ENCODE measurements around the gene MAP4K1. TPM values are rescaled to one million over a fixed set of nuclear protein-coding genes. Genes with fewer than 3 reads are reported as not detected.

MAP4K1 gene
- total RNA-seq, 1 experiment from 2014 or later: 2.3 TPM

GRCh38 chr19:38665950-38666662, 48.4 kb upstream of the MAP4K1 start:
- H3K27me3 ChIP-seq (ENCODE audit: low read length): no peaks in the 10 kb centered on the region
- H3K9me2 ChIP-seq (replicated peaks; ENCODE audit: low read length): no peaks in the 10 kb centered on the region
- peaks cover 100% of the 10 kb centered on the region for H3K79me2 ChIP-seq (ENCODE audit: low read length)
- peaks cover 47% of the 10 kb centered on the region for H3K36me3 ChIP-seq (ENCODE audit: low read depth, low read length)
- peaks cover 80% of the 10 kb centered on the region for H3K4me1 ChIP-seq (ENCODE audit: insufficient read depth, low read length)
- H2AFZ ChIP-seq (ENCODE audit: low read length): no peak overlapping the region
- H3K4me3 ChIP-seq (ENCODE audit: low read length): peak overlapping the region; percentile 24; the same call in 1 of the 2 replicates
- TF ChIP-seq CTCF (conservative IDR thresholded peaks at IDR 0.05; ENCODE audit: low read depth, low read length) (no peak), EZH2 (IDR thresholded peaks at IDR 0.05; ENCODE audit: low read length, unreplicated experiment) (no peak), EZH2phosphoT487 (IDR thresholded peaks at IDR 0.05; ENCODE audit: borderline replicate concordance, low read length) (no peak)
- peak overlapping the region; percentile 29 for H3K9ac ChIP-seq (ENCODE audit: low read length)
- BruUV-seq (replicated peaks): no TSS peak
- peak overlapping the region; percentile 76 for H3K27ac ChIP-seq (ENCODE audit: low read length)
- DNase-seq (peak; percentile 66), ATAC-seq (peak; percentile 71)
- intact Hi-C loops (cut with micrococcal nuclease): loop anchor here (1.0 kb wide), 1 partner anchor 17 kb away; no protein-coding TSS in a partner anchor
- ChIA-PET POLR2A (ENCODE audit: unreplicated experiment) (no interaction called here), CTCF (no interaction called here)
- H3K4me2 ChIP-seq (ENCODE audit: low read length): peak overlapping the region; percentile 59
- peaks cover 57% of the 10 kb centered on the region for H4K20me1 ChIP-seq (ENCODE audit: low read length)
- H3K9me3 ChIP-seq (ENCODE audit: low read length): no peaks in the 10 kb centered on the region
- H3F3A ChIP-seq (ENCODE audit: low read length, unreplicated experiment): peaks cover 6% of the 10 kb centered on the region

GRCh38 chr19:38665219-38665931, 47.6 kb upstream of the MAP4K1 start:
- ATAC-seq (no peak), DNase-seq (no peak)
- Histone ChIP-seq H3K9me3 (ENCODE audit: low read length) (no peaks in the 10 kb centered on the region), H3K4me1 (ENCODE audit: insufficient read depth, low read length) (peaks cover 87% of the 10 kb centered on the region), H3K9ac (ENCODE audit: low read length) (peak overlapping the region; percentile 25; the same call in 1 of the 2 replicates), H3K27me3 (ENCODE audit: low read length) (no peaks in the 10 kb centered on the region), H3K4me3 (ENCODE audit: low read length) (no peak overlapping the region), H3K27ac (ENCODE audit: low read length) (peak overlapping the region; percentile 76), H4K20me1 (ENCODE audit: low read length) (peaks cover 57% of the 10 kb centered on the region), H3K9me2 (replicated peaks; ENCODE audit: low read length) (no peaks in the 10 kb centered on the region), H3F3A (ENCODE audit: low read length, unreplicated experiment) (peaks cover 6% of the 10 kb centered on the region), H3K4me2 (ENCODE audit: low read length) (peak overlapping the region; percentile 59; the same call in 1 of the 2 replicates), H3K79me2 (ENCODE audit: low read length) (peaks cover 100% of the 10 kb centered on the region), H2AFZ (ENCODE audit: low read length) (no peak overlapping the region), H3K36me3 (ENCODE audit: low read depth, low read length) (peaks cover 54% of the 10 kb centered on the region)
- intact Hi-C loops (cut with micrococcal nuclease): no loop called here
- ChIA-PET CTCF (no interaction called here), POLR2A (ENCODE audit: unreplicated experiment) (no interaction called here)
- TF ChIP-seq EZH2phosphoT487 (IDR thresholded peaks at IDR 0.05; ENCODE audit: borderline replicate concordance, low read length) (no peak), EZH2 (IDR thresholded peaks at IDR 0.05; ENCODE audit: low read length, unreplicated experiment) (no peak), CTCF (conservative IDR thresholded peaks at IDR 0.05; ENCODE audit: low read depth, low read length) (no peak)
- BruUV-seq (replicated peaks): TSS peak; percentile 88

Measured in PC-3 (cell line).